ENCODE data around the gene HSPA12A.

The HSPA12A gene

DNA sequence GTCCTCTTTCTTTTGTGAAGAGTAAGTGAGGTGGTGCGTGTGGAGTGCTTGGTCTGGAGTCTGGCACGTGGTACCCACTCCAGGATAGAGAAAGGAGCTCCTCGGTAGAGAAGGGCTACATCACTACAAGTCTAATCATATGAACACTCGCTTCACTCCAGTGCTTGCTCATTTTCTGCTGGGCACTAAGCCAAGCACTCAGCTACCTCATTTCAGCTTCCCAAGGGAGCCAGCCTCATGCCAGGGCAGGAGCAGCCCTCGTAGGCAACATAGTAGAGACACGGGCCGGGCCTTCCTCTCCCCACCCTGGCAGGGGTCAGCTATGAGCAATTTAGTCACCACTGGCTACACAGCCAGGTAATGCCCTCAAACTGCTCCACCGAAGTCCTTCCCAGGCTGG lies 11.4 kb upstream of the HSPA12A start:
- Histone ChIP-seq H3K9me3 (no peaks in the 10 kb centered on the region), H3K27me3 (peaks cover 63% of the 10 kb centered on the region), H3K4me3 (ENCODE audit: low read depth in 1 of 2, low read length in 1 of 2) (no peak overlapping the region), H3K4me1 (ENCODE audit: control insufficient read depth in 1 of 2, insufficient read depth in 1 of 2, low read depth in 1 of 2, low read length in 1 of 2) (no peaks in the 10 kb centered on the region), H3K27ac (no peak overlapping the region), H3K36me3 (no peaks in the 10 kb centered on the region)
- TF ChIP-seq, protein P1, sequence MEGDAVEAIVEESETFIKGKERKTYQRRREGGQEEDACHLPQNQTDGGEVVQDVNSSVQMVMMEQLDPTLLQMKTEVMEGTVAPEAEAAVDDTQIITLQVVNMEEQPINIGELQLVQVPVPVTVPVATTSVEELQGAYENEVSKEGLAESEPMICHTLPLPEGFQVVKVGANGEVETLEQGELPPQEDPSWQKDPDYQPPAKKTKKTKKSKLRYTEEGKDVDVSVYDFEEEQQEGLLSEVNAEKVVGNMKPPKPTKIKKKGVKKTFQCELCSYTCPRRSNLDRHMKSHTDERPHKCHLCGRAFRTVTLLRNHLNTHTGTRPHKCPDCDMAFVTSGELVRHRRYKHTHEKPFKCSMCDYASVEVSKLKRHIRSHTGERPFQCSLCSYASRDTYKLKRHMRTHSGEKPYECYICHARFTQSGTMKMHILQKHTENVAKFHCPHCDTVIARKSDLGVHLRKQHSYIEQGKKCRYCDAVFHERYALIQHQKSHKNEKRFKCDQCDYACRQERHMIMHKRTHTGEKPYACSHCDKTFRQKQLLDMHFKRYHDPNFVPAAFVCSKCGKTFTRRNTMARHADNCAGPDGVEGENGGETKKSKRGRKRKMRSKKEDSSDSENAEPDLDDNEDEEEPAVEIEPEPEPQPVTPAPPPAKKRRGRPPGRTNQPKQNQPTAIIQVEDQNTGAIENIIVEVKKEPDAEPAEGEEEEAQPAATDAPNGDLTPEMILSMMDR (IDR thresholded peaks at IDR 0.05) = no peak

DNA sequence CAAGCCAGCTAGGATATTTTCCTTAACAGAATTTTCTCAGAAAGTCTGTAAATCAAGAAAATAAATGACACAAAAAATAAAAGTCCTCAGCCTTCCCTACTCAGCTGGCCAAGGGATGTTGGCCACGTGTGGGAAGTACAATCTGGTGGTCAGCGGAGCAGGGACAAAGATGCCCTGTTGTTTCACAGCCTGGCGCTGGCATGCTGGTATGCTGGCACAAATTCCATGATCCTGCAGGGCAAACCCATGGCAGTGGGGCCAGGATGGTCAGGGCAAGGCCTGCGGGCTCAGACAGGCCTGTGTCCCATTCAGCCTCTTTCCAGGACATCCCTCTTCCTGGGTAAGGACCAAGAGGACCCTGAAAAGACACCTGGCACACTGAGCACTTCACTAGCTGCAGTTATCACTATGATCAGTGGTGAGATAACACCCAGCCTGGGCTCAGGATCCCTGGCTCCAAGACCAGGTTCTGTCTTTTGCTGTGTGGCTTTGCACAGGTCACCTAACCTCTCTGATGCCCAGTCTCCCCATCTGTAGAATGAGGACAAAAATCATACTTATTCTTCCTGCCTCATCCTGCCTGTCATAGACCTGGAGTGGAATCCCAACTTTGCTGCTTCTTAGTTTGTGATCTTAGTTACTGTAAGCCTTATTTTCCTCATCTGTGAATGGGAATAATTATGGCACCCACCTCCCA lies 10.8 kb upstream of the HSPA12A start:
- Histone ChIP-seq H3K4me1 (ENCODE audit: control insufficient read depth in 1 of 2, insufficient read depth in 1 of 2, low read depth in 1 of 2, low read length in 1 of 2) (no peaks in the 10 kb centered on the region), H3K36me3 (no peaks in the 10 kb centered on the region), H3K27me3 (peaks cover 66% of the 10 kb centered on the region), H3K27ac (no peak overlapping the region), H3K9me3 (no peaks in the 10 kb centered on the region), H3K4me3 (ENCODE audit: low read depth in 1 of 2, low read length in 1 of 2) (no peak overlapping the region)
- TF ChIP-seq, protein P1 (IDR thresholded peaks at IDR 0.05) = no peak

DNA sequence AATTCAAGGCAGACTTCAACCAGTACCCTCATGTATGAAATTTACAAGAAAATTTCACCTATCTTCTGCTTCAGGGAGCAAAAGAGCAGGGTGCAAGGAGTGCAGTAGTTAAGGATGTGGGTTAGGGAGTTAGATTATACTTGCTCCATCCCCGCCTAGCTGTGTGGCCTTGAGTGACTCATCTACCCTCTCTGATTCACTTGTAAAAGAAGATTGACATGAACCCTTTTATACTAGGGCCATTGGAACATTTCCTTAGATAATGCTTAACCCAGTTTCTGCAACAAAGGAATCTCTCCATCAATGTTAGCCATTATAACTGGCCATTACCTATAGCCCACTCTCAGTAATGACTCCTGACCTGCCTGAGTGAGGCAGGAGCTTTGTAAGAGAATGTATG lies 10.2 kb upstream of the HSPA12A start:
- no peak overlapping the region for H3K4me3 ChIP-seq (ENCODE audit: low read depth in 1 of 2, low read length in 1 of 2)
- TF ChIP-seq, protein P1 (IDR thresholded peaks at IDR 0.05) = no peak
- no peaks in the 10 kb centered on the region for H3K9me3 ChIP-seq
- H3K36me3 ChIP-seq = no peaks in the 10 kb centered on the region
- peaks cover 66% of the 10 kb centered on the region for H3K27me3 ChIP-seq
- no peaks in the 10 kb centered on the region for H3K4me1 ChIP-seq (ENCODE audit: control insufficient read depth in 1 of 2, insufficient read depth in 1 of 2, low read depth in 1 of 2, low read length in 1 of 2)
- no peak overlapping the region for H3K27ac ChIP-seq

DNA sequence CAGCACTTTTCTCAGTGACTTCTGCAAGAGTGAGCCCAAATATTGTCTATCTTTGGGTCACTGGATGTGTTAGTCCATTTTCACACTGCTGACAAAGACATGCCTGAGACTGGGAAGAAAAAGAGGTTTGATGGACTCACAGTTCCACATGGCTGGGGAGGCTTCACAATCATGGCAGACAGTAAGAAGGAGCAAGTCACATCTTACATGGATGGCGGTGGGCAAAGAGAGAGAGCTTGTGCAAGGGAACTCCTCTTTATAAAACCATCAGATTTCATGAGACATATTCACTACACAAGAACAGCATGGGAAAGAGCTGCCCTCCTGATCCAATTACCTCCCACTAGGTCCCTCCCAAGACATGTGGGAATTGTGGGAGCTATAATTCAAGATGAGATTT lies 6.1 kb upstream of the HSPA12A start:
- Histone ChIP-seq H3K27me3 (peaks cover 92% of the 10 kb centered on the region), H3K36me3 (no peaks in the 10 kb centered on the region), H3K4me3 (ENCODE audit: low read depth in 1 of 2, low read length in 1 of 2) (no peak overlapping the region), H3K9me3 (no peaks in the 10 kb centered on the region), H3K4me1 (ENCODE audit: control insufficient read depth in 1 of 2, insufficient read depth in 1 of 2, low read depth in 1 of 2, low read length in 1 of 2) (no peaks in the 10 kb centered on the region), H3K27ac (no peak overlapping the region)
- TF ChIP-seq, protein P1 (IDR thresholded peaks at IDR 0.05) = no peak

DNA sequence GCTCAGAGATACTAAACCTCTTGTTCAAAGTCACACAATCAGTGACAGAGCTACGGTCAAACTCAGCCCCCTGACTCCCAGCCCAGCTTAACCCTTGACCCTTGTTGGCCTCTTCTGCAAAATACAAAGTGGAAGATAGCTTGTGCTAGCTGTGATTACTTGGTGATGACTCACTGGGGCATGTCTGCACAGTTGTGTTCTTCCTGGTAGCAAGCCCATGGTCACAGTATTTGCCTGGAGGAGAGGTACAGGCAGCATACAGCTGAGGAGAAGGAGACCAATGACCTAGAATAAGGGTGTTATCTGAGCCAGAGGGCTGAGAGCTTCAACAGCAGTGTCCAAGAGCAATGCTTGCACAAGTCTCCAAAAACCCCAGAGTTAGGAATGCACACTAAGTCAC lies 5.7 kb upstream of the HSPA12A start:
- peaks cover 92% of the 10 kb centered on the region for H3K27me3 ChIP-seq
- H3K4me3 ChIP-seq (ENCODE audit: low read depth in 1 of 2, low read length in 1 of 2) = no peak overlapping the region
- no peaks in the 10 kb centered on the region for H3K9me3 ChIP-seq
- no peaks in the 10 kb centered on the region for H3K36me3 ChIP-seq
- no peak overlapping the region for H3K27ac ChIP-seq
- TF ChIP-seq, protein P1 (IDR thresholded peaks at IDR 0.05) = no peak
- peaks cover 0 to 2% of the 10 kb centered on the region in 2 experiments for H3K4me1 ChIP-seq (ENCODE audit: control insufficient read depth in 1 of 2, insufficient read depth in 1 of 2, low read depth in 1 of 2, low read length in 1 of 2)
